Activated gamma-delta T cell treated with anti-CD3 and anti-CD28 coated beads, Interleukin-2, amount 50 U/mL, for 16 hours (primary cell): ENCODE measurements around the gene CIB4.
A peak's percentile ranks its signal among the peaks of the same experiment; 100 is the strongest.

Experiments used
- DNase-seq: peaks from one replicate; pipeline ENCODE4 v3.0.0-alpha.2; 2020; ENCODE audit warnings: low read depth

Gene CIB4

GRCh38 chr2:26606847-26607190 is 34.3 kb downstream of the CIB4 start:
- no peak for DNase-seq

DNA sequence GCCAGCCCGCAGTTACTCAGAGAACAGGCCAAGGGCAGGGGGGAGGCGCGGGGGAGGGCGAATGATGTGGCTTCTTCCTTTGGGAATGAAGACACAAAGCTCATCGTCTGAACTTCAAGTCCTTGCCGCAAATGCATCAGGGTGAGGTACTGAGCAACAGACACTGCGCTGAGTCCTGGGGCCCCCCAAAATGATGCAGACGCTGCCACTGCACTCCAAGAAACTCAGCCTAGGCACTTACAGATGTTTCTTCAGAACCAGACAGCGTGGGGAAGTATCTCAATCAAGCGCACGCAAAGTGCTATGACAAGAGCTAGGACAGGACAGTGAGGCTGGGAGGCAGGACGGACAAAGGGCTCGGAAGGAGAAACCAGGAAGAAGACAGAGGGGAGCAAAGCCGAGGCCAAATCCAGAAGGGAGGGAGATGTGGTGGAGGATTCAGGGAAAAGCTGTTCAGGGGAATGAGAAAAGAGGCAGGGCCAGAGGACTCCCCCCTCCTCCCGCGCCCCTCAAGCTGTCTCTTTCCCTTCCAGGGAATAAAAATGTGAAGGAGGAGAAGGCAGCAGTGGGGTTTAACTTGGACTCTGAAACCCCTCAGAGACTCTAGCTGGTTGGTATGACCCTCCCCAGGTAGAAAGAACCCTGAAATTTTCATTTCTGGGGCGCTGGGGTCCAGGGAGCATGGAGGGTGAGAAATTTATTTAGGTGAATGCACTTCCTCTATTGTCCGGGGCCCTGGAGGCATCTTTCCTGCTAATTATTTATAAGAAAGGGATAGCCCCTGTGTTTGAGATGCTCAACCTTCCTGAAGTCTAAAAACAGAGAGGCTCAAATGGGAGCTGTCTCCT is 34.9 kb downstream of the CIB4 start:
- DNase-seq = no peak

- DNase-seq = peak; percentile 7
Observed at GRCh38 chr2:26605195-26605998, 35.8 kb downstream of the CIB4 start.

DNA sequence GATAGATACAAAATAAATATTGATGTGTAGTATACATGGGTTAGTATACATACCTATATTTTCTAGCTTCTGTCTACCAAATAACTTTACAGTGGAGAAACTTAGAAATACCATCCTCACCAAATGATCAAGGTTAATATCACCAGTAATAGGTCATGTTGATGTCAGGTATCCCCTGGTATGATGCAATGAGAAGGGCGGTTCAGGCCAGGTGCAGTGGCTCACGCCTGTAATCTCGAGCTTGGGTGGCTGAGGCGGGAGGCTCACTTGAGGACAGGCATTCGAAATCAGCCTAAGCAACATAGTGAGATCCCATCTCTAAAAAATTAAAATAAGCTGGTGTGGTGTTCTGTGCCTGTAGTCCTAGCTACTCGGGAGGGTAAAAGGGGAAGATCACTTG is 38.6 kb downstream of the CIB4 start:
- DNase-seq = no peak

DNA sequence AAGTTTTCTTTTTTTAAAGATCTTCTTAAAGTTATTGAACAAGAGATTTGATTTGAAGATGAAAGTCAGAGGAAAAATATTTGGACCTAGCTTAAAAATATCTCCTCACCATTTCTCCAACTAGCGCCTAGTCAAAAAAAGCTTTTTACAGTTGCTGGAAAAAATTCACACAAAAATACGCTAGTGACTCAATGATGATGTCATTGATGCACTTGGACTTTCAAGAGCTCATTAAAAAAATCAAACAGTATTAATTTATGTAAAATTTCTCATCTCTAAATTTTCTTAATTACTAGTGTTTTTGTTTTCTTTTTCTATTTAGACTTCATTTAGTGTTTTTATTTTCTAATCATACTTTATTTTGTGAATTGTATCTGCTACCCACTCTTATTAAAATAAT is 41.8 kb downstream of the CIB4 start:
- DNase-seq = no peak

GRCh38 chr2:26598996-26599373 is 42.2 kb downstream of the CIB4 start:
- DNase-seq = no peak

DNA sequence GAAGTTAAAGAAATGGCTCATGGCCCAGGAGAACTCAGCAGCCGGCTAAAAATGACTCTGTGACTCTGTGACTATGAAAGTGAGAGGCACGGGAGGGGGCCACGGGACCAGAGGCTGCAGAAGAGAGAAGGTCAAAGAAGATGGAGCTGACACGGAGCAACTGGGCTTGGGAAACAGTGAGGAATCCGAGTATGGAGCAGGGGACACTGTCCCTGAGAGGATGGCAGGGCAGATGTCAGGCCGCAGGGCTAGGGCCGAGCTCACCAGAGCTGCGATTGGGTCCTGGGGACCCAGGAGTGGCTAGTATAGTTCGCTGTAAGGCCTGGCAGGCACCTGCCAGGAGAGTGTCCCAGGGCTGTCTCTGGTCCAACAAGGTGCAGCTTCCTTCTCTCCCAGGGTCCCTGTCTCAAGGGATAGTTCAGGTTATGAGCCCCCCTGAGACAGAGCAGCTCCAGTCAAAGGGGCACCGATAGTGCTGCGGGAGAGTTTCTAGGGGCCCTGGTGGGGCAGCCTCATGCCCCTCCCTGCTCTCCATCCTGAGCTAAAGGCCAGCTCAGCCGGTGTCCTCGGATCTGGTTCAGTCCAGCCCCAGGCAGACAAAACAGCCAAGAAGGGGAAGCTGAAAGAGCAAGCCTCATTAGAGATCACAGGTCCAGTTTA is 42.7 kb downstream of the CIB4 start:
- no peak for DNase-seq

DNA sequence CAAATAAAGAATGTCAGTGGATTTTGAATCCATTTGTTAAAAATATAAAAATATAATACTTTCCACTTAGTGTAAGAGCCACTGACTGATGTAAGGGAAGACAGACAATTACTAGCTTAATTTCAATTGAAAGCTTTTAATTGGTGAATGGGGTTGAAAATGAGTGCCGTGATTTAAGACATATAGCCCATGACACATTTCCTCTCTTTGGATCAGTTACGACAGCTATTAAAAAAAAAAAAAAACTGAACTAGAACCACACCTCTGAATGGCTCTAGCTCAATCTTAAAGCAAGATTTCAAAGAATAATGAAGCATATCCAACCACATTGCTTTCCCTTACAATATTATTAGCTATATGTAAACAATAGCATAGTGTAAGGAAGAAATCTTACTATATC is 44.0 kb downstream of the CIB4 start:
- no peak for DNase-seq

DNA sequence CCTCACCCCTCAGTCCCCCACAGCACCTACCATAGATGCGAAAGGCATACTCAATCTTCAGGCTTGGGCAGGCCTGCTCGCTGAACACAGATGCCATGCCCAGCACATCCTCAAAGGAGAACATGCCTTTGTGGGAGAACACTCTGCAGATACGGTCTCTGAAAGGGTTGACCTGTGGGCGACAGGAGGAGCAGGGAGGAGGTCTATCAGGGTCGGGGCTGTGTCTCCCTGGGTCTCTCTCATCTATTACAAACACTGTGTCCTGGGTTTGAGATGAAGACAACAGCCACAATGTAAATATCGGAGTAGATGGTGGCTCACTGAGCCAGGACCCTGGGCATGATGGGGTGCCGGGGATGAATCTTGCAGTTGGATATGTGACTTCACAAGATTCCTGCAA is 46.0 kb downstream of the CIB4 start:
- no peak for DNase-seq

DNA sequence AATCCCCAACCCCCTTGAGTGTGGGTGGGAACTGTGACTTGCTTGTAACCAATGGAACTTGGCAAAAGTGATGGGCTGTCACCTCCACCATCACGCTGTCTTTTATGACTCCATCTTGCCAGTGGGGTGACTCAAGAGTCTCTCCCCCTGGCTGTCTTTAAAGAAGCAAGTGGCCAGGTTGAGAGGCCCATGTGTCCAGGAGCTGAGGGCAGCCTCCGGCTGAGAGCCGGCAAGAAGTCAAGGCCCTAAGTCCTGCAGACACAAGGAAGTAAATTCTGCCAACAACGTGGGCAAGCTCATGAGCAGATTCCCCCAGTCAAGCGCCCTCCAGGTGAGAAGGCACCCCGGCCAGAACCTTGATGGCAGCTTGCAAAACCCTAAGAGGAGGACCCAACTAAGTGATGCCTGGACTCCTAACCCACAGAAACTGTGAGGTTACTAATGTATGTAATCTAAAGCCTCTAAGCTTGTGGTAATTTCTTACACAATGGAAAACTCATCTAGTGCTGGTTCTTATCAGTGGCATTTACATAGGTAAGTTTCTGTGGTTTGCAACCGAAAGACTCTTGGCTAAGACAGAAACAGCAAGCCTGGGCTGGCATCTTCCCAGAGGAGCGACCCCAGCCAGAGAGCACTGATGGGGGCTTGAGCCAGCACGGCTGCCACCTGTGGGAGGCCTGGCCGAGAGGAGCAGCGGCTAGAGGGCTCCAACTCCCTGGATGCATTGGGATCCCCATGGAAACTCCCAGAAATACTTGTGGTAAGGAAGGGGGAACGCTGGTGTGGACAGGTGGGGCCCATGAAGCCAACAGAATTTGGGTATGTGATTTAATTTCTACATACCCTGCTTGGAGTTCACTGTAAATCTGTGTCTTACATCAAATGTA is 49.3 kb downstream of the CIB4 start:
- no peak for DNase-seq

GRCh38 chr2:26590980-26591618 is 50.1 kb downstream of the CIB4 start:
- no peak for DNase-seq

DNA sequence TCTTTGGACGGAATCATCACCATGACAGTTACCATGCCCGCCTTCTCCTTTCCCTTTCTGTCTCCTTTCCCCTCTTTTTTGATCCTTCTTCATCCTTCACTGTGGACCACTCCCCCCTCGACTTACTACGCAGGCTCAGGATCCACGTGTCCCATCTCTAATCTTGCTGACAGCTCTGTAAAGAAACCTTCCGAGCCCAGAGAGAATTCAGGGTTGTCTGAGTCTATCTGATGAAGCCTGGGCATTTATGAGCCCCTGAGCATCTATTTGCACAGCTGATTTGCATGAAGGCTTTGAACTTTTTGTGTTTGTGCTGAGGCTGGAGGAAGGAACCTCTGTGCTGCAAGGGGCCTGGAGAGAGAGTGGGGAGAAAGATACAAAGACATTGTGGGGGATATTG is 50.7 kb downstream of the CIB4 start:
- DNase-seq = no peak

DNA sequence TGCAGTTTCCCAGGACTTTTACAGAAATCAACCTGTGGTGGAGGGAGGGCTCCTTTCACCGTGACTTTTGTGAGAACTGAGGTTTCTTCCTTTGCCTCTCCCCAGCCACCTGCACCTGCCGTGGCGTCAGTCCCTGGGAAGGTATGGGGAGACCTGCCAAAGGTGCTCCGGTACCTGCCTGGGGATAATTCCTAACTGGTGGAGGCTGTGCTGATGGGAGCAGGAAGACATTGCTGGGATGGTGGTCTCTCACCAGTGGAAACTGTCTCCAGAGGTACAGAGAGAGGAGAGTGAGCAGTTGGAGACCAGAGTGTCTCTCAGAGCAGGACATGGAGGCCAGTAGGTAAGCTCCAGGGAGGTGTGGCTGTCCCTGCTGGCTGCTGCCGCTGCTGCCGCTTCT is 52.6 kb downstream of the CIB4 start:
- no peak for DNase-seq

DNA sequence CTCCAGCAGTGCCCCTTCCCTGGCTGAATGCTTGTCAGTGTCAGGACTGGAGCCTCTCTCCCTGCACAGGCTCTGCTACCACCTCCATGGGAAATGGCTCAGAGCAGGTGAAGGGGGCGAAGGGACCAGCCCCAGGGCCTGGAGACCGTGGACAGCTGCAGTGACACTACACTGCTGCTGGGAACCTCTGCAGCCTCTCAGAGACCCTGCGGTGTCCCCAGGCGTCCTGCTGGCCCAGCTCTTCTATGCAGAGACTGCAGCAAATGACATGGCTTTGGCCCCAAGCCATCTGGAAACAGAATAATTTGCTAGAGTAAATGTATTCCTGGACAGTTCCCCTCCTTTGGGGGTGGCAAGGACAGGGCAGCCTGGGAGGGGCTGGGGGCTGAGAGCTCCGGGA is 53.2 kb downstream of the CIB4 start:
- no peak for DNase-seq

DNA sequence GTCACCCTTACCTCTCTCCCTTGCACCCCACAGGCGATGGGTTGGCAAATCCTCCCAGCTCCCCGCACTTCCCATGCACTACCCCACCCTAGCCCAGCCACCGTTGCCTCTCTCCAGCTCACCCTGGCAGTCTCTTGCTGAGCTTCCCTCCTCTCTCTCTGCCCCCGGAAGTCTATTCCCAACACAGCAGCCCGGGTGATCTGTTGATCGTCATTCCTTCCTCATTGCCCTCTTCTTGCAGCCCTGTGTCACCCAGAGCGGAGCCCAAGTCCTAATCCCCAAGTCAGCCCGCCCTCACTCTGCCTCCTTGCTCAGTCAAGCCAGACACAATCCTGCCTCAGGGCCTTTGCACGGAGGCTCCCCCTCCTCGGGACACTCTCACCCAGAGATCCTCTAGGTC is 55.2 kb downstream of the CIB4 start:
- no peak for DNase-seq

- DNase-seq = no peak
Observed at GRCh38 chr2:26585100-26585499, 56.1 kb downstream of the CIB4 start.

DNA sequence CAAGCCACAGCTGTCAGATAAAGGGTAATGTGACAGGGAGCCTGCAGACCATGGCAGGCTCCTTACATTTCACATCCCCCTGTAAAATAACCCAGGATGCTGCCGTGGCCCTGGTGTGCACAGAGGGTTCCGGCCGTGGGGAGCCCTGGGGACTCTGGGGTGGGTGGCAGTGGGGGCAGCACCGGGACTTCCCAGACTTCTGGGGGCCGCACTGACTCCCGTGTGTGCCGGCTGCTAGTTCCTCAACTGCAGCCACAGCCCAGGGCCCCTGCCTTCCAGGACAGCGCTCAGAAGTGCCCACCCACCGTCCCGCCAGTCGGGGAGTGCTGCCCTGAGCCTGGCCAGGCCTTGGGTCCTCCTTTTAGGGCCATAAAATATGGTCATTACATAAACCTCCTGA is 56.5 kb downstream of the CIB4 start:
- DNase-seq = no peak

DNA sequence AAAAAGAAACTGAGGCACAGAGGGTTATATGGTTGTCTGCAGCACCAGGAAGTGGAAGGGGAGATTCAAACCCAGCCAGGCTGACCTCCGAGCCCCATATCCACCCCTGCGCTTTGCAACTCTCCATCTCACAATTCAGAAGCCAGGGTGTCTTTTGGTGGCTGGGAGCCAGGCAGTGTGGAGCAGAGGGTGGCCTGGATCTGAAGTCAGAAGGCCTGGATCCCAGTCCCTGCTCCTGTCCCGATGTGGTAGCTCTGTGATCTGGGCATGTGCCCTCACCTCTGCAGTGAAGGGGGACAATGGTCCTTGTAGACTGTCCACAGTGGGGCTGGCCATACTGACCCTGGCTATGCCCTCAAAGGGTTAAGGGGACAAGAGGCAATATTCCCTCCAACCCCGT is 57.0 kb downstream of the CIB4 start:
- no peak for DNase-seq

- DNase-seq = no peak
Observed at GRCh38 chr2:26583381-26583911, 57.7 kb downstream of the CIB4 start.

GRCh38 chr2:26582890-26583289 is 58.3 kb downstream of the CIB4 start:
- DNase-seq = no peak
